ENCODE data around the gene ARHGAP23. TPM values are rescaled to one million over a fixed set of nuclear protein-coding genes. Genes with fewer than 3 reads are reported as not detected.

The ARHGAP23 gene
- total RNA-seq, 1 experiment from 2014 or later, result 97.9 TPM

- Histone ChIP-seq H3K18ac (ENCODE audit: insufficient read length, low read depth, low read length) (no peak overlapping the region), H2BK120ac (ENCODE audit: low read depth, low read length, poor library complexity, severe bottlenecking) (no peak overlapping the region), H2BK15ac (ENCODE audit: low read depth, low read length) (no peak overlapping the region), H4K8ac (replicated peaks; ENCODE audit: insufficient read length, low read depth, low read length) (no peak overlapping the region), H3T11ph (ENCODE audit: low read length) (no peak overlapping the region), H3K27me3 (ENCODE audit: insufficient read depth, low read length) (no peaks in the 10 kb centered on the region), H3K23ac (ENCODE audit: insufficient read length, low read depth, low read length) (no peak overlapping the region), H3K56ac (ENCODE audit: insufficient read length, low read depth, low read length) (no peak overlapping the region), H3K79me2 (ENCODE audit: insufficient read depth, low read length) (no peaks in the 10 kb centered on the region), H2BK5ac (ENCODE audit: insufficient read length, low read length) (no peak overlapping the region), H3K4ac (ENCODE audit: low read depth, low read length) (no peak overlapping the region), H3K4me2 (ENCODE audit: insufficient read depth, insufficient read length, low read length) (no peak overlapping the region), H3K27ac (ENCODE audit: insufficient read length, low read depth, low read length) (no peak overlapping the region), H3K79me1 (ENCODE audit: insufficient read depth, low read depth, low read length, poor library complexity, severe bottlenecking) (no peaks in the 10 kb centered on the region), H4K20me1 (ENCODE audit: control insufficient read depth, insufficient read depth, insufficient read length) (no peaks in the 10 kb centered on the region), H2AFZ (ENCODE audit: low read length) (no peak overlapping the region), H2BK12ac (ENCODE audit: insufficient read length, low read depth, low read length) (no peak overlapping the region), H2BK20ac (ENCODE audit: low read depth, low read length, poor library complexity, severe bottlenecking) (no peak overlapping the region), H2AK5ac (ENCODE audit: insufficient read length, low read length) (no peak overlapping the region), H3K4me1 (ENCODE audit: insufficient read depth, low read length) (no peaks in the 10 kb centered on the region), H4K91ac (ENCODE audit: insufficient read length, low read depth, low read length) (no peak overlapping the region), H3K9me3 (ENCODE audit: control insufficient read depth, low read depth, low read length) (no peaks in the 10 kb centered on the region), H4K5ac (ENCODE audit: insufficient read length, low read depth, low read length) (no peak overlapping the region), H3K14ac (ENCODE audit: insufficient read depth, low read length) (no peak overlapping the region; the same call in 1 of the 2 replicates), H3K9ac (ENCODE audit: extremely low read depth, insufficient read length, low read length) (no peak overlapping the region), H3K23me2 (ENCODE audit: insufficient read length, low read depth, low read length, poor library complexity, severe bottlenecking) (no peaks in the 10 kb centered on the region)
- H3K27ac Mint-ChIP-seq, result no peak overlapping the region
- peaks cover 34% of the 10 kb centered on the region for H3K27me3 Mint-ChIP-seq (ENCODE audit: low read depth)
- H3K4me3 Mint-ChIP-seq, result no peak overlapping the region
- H3K9me3 Mint-ChIP-seq, result no peaks in the 10 kb centered on the region
- TF ChIP-seq, protein P1, sequence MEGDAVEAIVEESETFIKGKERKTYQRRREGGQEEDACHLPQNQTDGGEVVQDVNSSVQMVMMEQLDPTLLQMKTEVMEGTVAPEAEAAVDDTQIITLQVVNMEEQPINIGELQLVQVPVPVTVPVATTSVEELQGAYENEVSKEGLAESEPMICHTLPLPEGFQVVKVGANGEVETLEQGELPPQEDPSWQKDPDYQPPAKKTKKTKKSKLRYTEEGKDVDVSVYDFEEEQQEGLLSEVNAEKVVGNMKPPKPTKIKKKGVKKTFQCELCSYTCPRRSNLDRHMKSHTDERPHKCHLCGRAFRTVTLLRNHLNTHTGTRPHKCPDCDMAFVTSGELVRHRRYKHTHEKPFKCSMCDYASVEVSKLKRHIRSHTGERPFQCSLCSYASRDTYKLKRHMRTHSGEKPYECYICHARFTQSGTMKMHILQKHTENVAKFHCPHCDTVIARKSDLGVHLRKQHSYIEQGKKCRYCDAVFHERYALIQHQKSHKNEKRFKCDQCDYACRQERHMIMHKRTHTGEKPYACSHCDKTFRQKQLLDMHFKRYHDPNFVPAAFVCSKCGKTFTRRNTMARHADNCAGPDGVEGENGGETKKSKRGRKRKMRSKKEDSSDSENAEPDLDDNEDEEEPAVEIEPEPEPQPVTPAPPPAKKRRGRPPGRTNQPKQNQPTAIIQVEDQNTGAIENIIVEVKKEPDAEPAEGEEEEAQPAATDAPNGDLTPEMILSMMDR (conservative IDR thresholded peaks at IDR 0.05), result no peak
- no peak for DNase-seq
- peaks cover 4 to 9% of the 10 kb centered on the region in 2 experiments; a peak in 3 of 4 replicates for H3K4me1 Mint-ChIP-seq
- WGBS (ENCODE audit: extremely low coverage, insufficient read length, low lambda C conversion rate), result no CpG with 5 or more reads among the region's 17 CpGs
- peaks cover 0 to 8% (median 0%) of the 10 kb centered on the region in 3 experiments; a peak in 4 of 7 replicates for H3K36me3 Mint-ChIP-seq (ENCODE audit: insufficient read depth in 1 of 3, low read depth in 3 of 3)
Measured at GRCh38 chr17:38552343-38552742, 124.1 kb downstream of the ARHGAP23 start.
